Measurements from ENCODE around the gene KCNE2. TPM values are rescaled to one million over a fixed set of nuclear protein-coding genes. Genes with fewer than 3 reads are reported as not detected.

The KCNE2 gene, protein sequence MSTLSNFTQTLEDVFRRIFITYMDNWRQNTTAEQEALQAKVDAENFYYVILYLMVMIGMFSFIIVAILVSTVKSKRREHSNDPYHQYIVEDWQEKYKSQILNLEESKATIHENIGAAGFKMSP
- total RNA-seq (2014; rRNA removed; shearing (Covaris generic)): not detected in 2 replicates

DNA sequence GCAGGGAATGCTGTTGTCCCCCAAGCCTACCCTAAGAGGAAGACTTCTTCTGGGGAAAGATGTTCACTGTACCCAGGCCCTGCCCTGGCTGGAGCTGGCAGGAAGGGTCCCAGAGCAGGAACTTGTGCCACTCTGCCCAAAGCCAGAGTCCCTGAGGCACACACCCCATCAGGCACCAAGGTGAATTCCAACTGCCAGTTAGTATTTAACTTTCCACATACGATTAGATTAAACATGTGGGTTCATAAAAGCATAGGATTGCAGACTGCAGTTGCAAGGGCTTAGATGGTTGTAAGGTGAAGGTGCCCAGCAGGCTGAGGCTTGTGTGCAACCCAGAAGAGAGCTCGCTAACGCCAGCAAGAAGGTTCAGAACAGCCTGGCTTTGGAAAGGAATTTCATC, at the start of gene KCNE2:
KCNE2 (plus strand) TSS at position 274 of the 400 bp plus-strand sequence. CDS start 6,473 bp downstream, outside the sequence.
- DNase-seq (ENCODE audit: low read depth): no peak

DNA sequence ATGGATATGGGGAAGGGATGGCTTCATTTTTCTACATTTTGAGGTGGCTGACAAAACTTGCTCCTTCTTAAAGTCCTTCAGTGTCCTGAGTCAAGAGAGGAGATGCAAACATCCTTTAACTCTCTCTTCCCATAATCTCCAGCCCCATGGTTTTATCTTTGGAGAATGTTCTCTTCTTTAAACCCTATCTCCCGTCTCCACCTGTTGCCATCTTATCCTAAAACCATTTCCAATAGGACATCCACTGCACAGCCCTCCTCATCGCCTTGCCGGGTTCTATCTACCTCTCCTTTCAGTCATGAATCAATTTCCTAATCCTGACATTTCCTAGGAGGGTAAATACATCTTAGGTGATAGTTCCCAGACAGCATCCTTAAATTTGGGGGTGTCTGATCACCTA, 44.2 kb upstream of the KCNE2 start:
- no peak for DNase-seq (ENCODE audit: low read depth)

DNA sequence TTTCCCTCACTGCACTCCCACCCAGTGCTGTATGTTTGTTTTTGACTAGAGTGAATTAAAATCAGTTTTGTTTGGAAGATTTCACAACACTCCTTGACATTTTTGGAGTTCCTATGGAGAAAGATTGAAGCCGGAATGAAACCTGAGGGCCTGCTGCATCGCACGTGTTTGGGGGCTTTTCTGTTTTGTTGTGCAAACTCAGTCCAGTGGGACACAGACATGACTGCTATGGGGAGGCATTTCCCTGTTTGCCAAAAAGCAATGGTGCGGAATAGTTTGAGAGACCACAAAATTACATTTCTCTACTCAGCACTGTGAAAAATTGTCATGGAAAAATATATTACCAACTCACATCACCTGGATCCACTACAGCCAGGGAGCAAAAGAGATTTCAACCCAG, 43.8 kb upstream of the KCNE2 start:
- no peak for DNase-seq (ENCODE audit: low read depth)

DNA sequence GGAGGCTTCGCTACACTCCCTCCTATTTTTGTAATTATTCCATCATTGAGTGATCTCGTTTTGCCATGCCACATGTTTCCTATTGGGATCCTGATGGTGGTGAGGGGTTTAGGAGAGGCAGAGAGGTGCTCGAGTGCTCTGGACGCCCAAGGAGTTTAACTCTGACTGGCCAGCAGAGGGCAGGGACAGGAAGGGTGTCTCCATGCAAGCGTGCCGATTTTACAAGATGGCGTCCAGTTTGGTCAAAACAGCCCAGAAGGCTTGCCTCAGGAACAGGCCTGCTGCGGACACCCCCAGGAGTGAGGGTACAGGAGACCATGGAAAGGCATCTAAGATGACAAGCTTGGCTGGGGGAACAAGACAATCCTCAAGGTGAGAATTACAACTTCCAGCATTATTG, 33.8 kb upstream of the KCNE2 start:
- DNase-seq (ENCODE audit: low read depth): no peak

DNA sequence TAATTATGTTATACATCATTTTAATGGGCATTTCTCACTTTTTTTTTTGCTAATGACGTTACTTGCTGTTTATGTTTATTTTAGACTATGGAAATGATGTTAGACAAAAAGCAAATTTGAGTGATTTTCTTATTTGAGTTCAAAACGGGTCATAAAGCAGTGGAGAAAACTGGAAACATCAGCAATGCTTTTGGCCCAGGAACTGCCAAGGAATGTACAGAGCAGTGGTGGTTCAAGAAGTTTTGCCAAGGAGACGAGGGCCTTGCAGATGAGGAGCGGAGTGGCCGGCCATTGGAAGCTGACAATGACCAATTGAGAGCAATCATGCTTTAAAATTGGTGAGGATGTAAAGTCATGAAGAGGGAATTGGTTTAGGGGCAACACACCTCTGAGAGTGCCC, 32.1 kb upstream of the KCNE2 start:
- DNase-seq (ENCODE audit: low read depth): no peak

DNA sequence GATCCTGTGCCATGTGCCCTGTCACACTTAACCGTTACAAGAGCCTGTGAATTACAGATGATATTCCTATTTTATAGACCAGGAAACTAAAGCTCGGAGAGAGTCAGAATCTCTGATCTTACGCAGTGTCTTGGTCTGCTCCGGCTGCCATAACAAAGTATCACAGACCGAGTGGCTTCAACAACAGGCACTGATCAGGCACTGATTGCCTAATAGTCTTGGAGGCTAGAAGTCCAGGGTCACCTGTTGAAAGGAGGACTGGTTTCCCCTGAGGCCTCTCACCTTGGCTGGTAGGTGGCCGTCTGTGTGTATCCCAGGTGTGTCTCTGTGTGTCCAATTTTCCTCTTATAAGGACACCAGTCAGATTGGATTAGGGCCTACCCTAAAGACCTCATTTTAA, 31.5 kb upstream of the KCNE2 start:
- DNase-seq (ENCODE audit: low read depth): no peak

DNA sequence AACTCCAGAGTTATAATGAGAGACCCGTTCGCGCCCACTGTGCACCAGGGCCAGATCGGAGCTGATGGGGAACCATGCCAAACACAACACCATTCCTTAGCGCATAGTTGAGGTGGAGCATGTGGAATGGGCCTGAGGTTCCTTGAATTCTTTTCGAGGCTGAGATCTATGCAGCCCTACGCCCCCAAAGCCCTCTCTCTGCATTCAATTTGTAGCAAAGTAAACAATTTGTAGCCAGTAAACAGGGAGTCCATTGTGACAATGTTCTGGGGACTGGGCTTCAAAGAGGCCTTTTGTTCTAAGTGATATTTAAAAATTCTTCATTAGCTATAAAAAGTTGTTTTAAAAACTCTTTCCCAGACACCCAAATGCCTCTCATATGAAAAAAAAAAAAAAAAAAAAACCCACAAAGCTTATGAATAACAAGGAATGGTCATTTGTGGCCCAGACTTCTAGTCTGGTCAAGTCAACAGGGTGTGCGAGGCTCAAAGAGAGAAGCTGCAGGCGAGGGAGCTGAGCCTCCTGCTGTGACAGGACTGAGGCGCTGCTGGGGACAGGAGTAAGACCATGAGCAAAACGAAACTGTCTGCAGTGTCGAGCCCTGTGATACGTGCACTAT, 30.6 kb upstream of the KCNE2 start:
- peak; percentile 33 for DNase-seq (ENCODE audit: low read depth)

DNA sequence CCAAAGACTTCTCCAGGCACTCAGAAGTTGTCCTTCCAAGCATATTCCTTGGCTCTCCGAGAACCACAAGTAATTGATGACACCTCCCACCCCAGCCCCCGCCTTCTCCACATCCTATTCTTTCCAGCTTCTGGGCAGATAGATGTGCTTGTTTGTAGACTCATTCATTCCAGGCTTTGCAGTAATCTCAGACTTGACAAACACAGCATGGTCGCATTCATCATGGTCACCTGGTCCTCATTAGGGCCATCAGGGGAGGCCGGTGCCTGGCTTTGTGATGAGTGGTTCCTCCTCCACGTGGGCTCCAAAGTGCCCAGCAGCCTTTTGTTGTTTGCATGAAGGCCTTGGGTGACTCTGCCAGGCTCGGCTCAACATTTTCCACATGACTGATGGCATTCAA, 28.5 kb upstream of the KCNE2 start:
- peak; percentile 3 for DNase-seq (ENCODE audit: low read depth)

DNA sequence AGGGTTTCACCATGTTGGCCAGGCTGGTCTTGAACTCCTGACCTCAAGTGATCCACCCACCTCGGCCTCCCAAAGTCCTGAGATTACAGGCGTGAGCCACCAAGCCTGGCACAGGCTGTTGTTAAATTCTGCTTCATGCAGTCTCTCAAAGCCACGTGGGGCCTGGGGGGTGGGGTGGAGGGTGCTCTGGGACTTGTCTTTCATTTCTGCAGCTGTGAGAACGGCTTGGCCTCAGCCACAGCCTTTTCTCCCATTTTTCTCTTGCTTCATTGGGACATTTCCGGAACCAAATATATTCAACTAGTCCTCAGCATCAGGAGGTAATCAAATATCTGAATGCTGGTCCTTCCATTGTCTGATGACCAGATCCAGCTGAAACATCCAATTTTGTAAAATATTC, 27.6 kb upstream of the KCNE2 start:
- DNase-seq (ENCODE audit: low read depth): no peak

DNA sequence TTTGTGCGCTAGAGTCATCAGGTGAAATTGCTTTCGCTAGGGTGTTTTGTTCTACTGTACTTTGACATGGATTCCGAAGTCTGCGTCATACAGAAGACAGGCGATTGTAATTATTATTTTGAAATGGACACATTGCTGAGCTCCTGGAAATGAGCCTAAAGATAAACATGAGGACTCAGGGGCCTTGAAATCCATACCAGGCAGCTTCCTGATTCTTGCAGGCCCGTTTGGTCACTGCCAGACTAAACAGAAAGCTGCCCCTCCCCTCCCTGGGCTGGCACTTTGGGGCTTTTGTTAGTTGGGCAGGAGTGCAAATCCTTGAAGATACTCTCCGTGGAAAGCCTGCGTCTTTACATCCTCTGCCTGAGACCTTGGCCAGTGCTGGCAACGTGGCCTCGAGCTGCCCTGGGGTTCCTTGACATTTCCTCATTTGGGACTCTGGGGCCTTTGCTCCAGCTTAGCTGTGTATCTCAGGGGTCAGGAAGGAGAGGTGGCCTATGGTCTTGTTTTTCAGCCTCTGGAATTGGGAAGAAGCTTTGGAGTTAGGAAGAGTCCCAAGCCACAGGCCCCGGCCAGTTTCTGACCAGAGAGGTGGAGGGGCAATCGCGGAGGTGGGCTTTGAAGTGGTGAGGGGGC, 26.9 kb upstream of the KCNE2 start:
- no peak for DNase-seq (ENCODE audit: low read depth)

DNA sequence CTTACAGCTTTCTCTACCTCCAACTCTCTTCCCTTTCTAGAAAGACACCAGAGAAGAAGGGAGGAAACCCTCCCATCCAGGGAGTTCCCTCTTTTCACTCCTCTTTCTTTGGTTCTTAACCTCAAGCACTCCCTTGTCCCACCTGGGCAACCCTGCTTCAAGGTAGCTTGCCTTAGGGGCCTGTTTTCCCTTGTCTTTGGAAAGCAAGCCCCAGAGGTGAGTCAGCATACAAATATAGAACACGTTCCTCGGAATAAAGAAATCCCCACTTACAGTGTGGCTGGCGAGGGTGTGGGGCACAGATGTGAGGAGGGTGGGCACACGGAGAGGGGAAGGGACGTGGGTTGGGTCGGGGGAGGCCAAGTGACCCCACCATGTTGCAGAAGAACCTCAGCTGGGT, 26.1 kb upstream of the KCNE2 start:
- DNase-seq (ENCODE audit: low read depth): no peak

DNA sequence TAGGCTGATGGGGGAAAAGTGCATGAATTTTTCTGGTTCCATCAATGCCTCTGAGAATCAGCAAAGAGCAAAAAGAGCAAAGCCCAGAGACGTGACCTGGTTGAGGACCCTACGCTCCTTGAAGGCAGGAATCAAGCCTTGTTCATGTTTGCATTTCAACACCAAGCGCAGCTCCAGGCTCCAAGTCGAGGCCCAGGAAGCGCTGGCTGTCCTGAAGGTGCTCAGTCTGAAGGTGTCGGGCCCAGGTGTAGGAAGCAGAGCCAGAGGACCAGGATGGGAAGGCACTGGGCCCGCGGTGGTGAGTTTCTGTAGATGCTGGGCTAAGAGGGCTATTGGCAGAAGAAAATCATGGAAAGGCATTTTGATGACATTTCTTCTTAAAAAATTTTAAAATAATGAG, 25.6 kb upstream of the KCNE2 start:
- DNase-seq (ENCODE audit: low read depth): no peak

DNA sequence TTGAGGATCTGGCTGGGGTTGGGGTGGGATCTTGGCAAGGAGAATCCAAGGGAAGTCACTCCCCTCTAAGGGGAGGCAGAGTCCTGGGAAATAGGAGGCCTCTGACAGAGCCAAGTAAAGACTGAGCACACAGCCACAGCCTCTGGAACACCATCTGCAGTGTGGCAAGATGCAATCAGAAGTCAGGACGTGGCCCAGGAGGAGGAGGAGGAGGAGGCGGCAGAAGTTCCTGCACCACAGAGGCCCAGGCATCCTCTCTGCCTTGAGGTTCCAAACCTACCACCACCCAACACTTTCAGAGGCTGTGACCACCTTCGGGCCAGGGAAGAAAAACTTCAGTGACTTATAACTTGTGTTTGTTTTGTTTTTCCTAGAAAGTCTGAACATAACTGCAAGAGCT, 23.7 kb upstream of the KCNE2 start:
- DNase-seq (ENCODE audit: low read depth): no peak

DNA sequence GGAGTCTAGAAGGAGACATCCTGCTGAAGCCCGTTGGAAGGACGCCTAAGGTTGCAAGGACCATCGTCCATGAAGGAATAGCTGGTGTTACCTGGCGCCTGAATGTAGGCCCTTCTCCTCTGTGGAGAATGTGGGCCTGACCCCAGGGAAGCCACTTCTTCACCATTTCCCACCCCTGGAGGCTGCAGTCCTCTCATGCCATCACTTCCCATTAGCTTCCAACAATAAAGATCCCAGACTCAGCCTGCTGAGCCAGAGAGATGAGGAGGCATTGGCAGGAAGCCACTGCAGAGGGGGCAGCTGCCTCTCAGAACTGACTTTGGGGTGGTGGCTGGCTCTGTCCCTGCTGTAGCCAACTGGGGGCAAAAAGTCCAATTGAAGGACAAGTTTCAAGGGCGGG, 21.3 kb upstream of the KCNE2 start:
- DNase-seq (ENCODE audit: low read depth): no peak

DNA sequence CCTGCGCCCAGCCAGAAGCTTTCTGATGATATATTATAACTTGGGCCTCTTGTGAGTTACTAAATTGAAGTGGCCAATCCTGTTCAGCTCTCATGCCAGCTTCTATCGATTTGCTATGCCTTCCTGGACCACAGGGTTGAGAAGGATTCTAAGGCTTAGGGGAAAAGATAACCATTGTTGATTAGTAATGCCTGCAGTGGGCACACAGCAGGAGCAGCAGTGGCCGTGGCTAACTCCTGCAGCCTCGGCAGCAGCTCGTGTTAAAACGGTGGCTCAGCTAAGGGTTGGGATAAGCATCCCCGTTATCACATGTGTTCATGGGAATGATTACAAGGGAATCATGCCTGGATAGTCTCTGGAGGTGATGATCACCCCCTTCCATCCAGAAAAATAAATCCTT, 20.5 kb upstream of the KCNE2 start:
- DNase-seq (ENCODE audit: low read depth): no peak

DNA sequence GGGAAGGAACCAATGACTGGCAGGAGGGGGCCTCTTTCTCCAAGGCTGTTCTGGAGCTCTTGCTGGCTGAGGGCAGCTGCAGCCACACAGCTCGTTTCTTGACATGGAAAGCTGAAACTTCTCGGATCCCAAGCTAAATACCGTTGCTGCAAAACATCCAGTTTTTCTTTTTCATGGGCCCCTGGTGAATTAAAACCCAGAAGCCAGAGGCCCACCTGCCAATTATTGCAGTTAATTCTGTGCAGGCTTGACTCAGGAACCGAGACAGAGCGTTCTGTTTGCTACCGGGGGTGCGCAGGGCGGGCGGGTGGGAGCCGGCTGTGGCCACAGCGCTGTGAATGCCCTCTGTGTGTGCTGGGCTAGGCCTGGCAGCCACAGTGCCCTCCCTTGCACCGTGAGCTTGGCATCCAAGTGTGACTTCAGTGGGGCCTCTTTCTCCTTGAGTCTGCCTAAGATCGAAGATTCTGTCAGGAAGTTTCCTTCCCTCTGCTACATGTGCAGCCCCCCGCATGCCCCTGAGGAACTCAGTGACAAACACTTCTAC, 19.9 kb upstream of the KCNE2 start:
- no peak for DNase-seq (ENCODE audit: low read depth)

DNA sequence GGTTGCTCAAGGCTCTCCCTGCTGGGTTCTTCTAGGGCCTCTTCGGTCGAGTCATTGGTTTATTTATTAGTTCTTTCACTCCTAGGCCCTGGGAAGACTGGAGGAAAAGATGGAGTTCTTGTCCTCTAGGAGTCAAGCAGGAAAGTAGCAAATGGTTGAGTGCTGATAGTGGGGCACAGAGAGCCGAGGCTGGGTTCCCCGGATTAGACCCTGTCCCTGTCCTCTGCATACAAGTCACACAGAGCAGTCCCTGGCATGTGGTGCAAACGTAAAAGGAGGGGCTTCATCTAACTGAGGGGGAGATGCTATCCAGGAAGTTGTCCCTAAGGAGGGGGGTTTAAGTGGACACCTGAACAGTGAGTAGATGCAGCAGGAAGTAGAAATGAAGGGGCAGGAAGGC, 19.2 kb upstream of the KCNE2 start:
- DNase-seq (ENCODE audit: low read depth): no peak

DNA sequence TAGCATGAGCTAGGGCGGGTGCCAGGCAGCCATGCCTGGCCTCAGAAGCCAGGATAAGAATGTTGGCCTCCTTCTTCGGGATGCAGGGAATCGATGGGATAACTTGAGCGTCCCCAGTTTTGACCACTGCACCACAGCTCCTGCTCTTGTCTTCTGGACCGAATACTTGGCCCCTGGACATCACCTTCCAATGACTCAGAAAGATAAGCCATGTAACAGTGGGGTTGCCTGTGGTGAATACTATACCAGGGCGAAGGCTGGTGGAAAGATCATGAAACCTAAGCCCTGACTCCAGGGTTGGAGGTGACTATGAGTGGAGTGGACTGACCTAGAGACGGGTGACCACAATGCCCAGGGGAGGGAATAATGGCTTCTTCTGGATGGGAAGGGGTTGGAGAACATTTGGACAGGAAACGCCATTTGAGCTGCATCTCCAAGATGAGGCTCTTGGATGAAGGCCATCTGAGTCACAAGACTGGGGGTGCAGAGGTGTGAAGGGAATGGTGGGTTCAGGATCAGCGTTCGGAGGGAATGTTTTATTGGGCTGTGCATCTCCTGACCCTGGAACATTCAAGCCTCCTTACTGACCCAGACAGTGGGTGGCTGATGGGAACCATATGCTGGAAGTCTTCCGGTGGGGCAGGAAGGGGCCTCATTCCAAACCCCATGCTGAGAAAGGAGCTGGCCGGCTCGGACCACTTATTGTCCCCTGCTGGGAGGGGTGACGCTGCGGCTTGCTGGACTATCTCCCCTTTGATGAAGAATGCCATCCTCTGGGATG, 18.5 kb upstream of the KCNE2 start:
- no peak for DNase-seq (ENCODE audit: low read depth)

DNA sequence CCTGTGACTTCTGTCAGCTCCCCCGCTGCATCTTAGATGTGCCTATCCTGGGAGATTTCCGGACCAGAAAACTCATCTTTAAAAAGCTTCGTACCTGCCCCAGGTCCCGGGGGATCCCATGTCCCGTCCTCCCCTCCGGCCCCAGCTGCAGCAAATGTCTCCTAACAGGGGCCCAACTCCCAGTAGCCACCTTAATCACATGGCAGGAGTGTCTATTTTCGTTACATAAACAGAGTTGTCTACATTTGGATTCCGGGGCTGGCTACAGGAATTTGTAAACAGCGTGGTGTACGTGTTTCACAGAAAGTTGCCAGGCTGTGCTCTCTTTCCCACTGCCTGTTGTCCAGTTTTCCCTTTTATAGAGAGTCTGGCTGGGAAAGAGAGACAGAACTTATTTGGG, 17.9 kb upstream of the KCNE2 start:
- no peak for DNase-seq (ENCODE audit: low read depth)

DNA sequence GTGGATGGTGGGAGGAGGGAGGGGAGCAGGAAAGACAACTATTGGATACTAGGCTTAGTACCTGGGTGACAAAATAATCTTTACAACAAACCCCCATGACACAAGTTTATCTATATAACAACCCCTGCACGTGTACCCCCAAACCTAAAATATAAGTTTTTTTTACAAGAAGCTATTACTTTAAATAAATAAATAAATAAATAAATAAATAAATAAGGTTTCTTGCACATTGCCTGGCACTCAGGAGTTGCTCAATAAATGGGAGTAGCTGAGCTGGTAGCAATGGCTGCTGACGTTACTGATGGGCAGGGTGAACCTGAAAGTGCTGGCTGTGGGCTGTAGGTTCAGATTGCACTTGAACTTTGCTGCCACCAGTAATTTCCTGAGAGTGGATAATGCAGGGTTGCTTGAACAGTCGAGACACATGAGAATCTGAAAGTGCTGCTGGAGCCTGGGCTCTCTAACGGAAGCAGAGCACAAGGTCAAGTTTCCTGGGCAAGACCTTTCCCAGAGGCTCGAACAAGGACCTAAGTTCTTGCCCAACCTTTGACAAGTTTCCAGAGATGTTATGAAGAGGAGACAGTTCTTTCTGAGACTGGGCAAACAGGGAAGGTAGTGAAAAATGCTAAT, 14.8 kb upstream of the KCNE2 start:
- DNase-seq (ENCODE audit: low read depth): no peak

DNA sequence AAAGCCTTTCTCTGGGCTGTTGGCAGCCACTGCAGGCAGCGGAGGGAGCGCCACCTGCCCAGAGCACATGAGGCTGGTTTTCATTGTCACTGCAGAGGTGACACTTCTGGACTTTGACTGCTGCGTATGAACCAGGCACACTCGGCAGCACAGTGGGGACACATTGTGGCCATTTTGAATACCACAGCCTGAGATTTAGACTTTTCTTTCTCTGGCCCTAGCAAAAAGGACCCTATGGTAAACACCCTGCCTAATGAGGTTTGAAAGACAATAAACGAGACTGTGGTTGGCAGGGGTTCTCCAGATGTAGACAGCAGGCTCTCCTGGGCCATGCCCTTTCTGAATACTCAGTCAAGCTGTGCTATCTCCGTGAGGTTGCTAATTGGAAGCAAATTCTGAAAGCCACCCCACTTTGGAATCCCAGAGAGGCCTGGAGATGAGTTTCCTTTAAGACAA, 12.0 kb upstream of the KCNE2 start:
- DNase-seq (ENCODE audit: low read depth): peak; percentile 15

DNA sequence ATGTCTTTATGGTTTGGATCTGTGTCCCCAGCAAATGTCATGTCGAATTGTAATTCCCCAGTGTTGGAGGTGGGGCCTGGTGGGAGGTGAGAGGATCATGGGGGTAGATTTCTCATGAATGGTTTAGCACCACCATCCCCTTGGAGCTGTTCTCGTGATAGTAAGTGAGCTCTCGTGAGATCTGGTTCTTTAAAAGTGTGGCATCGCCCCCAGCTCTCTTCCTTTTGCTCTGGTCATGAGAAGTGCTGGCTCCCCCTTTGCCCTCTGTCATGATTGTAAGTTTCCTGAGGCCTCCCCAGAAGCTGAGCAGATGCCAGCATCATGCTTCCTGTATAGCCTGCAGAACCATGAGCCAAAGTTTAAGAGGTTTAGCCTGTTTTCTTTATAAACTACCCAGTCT, 11.2 kb upstream of the KCNE2 start:
- no peak for DNase-seq (ENCODE audit: low read depth)

Data from RPMI7951 (cell line).